ENCODE data around the gene ACTBL2.
"Not testable (repeated sequence)": the region's sequence is repeated elsewhere in the genome, so short reads cannot be mapped to it uniquely, and the experiment has no call there.

Gene ACTBL2

GRCh38 chr5:57495285-57496086 is 12.9 kb upstream of the ACTBL2 start:
- in situ Hi-C loops (cut with HindIII; ENCODE audit: low sequenced_read_pairs) = loop anchor here (10.0 kb wide), 1 partner anchor 959 kb away; no protein-coding TSS in a partner anchor

DNA sequence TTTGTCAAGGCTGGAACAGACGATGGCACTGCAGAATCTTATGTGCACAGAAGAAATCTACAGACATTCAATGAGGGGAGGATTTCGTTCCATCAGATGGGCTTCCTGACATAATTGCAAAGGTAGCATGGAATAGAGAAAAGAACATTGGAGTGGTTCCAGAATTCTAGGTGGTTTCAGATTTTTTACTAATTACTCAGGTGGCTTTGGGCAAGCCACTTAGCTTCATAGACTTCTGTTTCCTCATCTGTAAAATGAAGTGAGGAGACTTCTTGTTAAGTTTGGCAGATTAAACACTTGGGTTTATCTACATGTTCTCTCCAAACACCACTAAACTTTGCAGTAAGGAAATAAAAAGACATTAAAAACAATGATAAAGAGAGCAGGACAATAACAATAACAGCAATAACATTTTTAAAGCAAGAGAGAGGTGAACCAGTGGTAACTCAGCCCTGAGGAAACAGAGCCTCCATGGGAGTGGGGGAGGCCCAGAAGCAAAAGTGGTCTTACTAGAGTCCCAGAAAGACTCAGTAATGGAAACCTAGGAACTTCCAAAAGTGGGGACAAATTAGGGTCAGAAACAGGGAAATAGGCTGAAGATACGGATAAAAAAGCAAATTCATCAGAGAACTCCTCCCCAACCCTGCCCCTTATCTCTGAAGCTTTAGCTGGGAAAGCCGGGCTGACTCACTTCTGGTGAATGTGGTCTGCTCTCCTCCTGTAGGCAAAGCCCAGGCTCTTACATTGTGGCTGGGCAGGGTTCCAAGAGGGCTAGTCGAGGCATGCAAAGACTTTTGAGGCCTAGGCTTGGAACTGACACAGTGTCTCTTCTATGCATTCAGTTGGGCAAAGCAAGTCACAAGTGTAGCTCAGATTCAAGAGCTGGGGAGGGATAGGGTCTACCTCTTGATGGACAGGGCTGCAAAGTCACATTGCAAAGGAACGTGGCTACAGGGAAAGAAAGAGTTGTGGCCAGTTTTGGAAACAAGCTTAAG is 11.8 kb upstream of the ACTBL2 start:
- in situ Hi-C loops (cut with HindIII; ENCODE audit: low sequenced_read_pairs) = loop anchor here (10.0 kb wide), 1 partner anchor 960 kb away; no protein-coding TSS in a partner anchor

- in situ Hi-C loops (cut with HindIII; ENCODE audit: low sequenced_read_pairs) = loop anchor here (10.0 kb wide), 1 partner anchor 962 kb away; no protein-coding TSS in a partner anchor
Observed at GRCh38 chr5:57493034-57493433, 10.4 kb upstream of the ACTBL2 start.

DNA sequence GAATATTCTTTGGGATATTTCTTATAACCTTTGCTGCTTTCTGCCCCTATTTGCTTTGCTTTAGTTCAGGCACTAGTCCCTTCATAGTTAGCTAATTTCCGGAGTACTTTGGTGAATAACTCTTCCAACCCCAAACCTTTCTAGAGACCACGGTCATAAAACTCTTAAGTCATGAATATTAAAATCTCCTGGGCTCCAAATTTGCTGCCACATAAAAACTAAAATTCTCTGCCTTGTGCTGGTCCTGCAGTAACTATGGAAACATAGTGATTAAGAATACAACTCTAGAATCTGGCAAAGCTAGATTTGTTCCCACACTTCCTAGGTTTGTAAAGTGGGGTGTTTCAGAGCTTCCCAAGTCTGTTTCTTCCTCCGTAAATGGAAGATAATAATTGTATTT is 10.0 kb upstream of the ACTBL2 start:
- in situ Hi-C loops (cut with HindIII; ENCODE audit: low sequenced_read_pairs) = loop anchor here (10.0 kb wide), 1 partner anchor 962 kb away; no protein-coding TSS in a partner anchor

- in situ Hi-C loops (cut with HindIII; ENCODE audit: low sequenced_read_pairs) = loop anchor here (10.0 kb wide), 1 partner anchor 963 kb away; no protein-coding TSS in a partner anchor
Observed at GRCh38 chr5:57491369-57491965, 8.9 kb upstream of the ACTBL2 start.

DNA sequence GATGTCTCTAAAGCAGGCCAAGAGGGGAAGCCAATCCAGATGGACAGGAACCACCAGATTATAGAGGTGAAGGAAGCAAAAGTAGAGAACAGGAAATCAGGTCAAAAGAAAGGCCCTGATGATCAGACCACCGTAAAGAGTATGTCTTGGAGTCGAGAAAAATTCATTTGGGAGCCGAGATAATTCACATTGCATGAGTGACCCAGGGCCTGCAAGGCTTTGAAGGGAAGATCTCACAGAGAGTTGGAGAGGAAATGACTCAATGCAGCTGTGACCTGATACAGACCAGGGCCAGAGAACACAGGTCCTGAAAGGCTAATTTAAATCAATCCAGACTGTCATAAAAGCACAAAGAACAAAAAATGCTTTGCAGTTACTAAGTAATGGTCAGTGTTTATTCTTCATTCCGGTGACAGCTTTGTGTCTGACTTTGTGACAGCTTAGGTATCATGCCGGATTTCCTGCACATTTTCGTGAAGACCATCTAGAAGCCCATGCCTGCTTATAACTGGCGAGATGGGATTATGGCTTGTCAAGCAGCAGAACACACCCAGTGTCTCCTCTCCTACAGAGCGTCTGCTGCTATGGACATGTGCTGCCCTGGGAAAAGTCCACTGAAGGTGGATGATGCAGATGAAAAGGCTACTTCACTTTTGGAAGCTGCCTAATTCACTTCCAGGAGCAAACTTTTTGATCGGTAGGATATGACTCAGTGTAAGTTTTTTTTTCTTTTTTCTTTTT is 5.8 kb upstream of the ACTBL2 start:
- in situ Hi-C loops (cut with HindIII; ENCODE audit: low sequenced_read_pairs) = no loop called here

DNA sequence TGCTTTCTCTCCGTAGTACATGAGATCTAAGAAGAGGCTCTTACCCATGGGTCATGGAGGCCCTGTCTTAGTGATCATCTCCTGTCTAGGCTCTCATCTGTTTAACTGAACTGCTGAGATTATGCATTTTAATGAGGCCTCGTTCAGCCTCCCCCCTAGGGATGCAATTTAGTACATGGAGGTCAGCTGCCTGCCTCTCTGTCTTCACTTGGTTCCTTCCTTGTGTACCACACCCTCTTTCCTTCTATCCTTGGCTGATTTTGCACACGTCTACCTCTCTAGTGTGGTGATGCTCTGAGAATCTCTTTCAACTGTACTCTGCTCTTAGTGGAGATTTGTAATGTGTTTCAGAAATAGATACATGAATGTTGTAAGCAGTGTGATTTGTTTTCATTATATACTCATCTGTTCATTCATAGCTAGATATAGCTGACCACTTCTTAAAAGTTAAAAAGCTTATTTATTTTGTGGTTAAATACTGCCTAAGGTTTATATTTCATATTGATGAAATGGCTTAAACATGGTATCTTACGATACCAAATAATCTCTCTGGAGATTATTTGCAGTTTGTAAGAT is 3.5 kb upstream of the ACTBL2 start:
- in situ Hi-C loops (cut with HindIII; ENCODE audit: low sequenced_read_pairs) = no loop called here

GRCh38 chr5:57478826-57479225 is 3.8 kb downstream of the ACTBL2 start:
- in situ Hi-C loops (cut with HindIII; ENCODE audit: low sequenced_read_pairs) = no loop called here

GRCh38 chr5:57476601-57477056 is 6.0 kb downstream of the ACTBL2 start:
- in situ Hi-C loops (cut with HindIII; ENCODE audit: low sequenced_read_pairs) = no loop called here

DNA sequence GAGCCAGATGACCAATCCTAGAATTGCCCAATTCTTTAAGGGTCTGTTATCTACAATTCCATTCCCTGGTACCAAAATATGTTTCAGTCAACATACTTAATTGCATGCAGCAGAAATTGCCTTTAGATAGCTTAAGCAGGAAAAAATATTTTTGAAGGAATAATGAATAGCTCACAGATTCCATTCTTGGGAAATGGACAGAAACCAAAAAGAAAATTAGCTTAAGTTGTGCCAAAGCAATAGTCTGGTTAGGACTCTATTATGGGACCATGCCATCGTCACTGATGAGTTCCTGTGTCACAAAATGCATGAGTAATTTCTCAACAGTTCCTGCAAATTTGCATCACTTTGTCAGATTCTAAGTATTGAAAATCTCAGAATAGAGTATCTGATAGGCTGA is 12.3 kb downstream of the ACTBL2 start:
- in situ Hi-C loops (cut with HindIII; ENCODE audit: low sequenced_read_pairs) = no loop called here

GRCh38 chr5:57468481-57469163 is 14.0 kb downstream of the ACTBL2 start:
- in situ Hi-C loops (cut with HindIII; ENCODE audit: low sequenced_read_pairs) = no loop called here

DNA sequence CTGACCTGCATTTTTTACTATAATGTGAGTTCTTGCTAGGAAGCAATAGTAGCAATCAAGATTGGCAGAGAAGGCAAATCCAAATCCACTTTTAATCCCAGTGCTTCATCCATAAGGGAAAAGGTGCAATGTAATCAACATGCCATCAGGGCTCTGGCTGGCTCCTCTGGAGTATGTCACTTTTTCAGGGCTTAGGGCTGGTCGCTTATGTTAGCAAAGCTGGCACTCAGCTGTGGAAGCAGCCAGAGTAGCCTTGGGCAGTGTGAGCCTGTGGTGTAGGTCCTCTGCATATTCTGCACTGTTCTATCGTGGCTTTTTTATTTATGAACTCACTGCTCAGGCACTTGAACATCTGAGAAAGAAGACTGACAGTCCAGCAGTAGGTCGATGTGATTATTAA is 16.1 kb downstream of the ACTBL2 start:
- in situ Hi-C loops (cut with HindIII; ENCODE audit: low sequenced_read_pairs) = no loop called here

GRCh38 chr5:57460056-57460455 is 22.6 kb downstream of the ACTBL2 start:
- in situ Hi-C loops (cut with HindIII; ENCODE audit: low sequenced_read_pairs) = not testable (repeated sequence)

DNA sequence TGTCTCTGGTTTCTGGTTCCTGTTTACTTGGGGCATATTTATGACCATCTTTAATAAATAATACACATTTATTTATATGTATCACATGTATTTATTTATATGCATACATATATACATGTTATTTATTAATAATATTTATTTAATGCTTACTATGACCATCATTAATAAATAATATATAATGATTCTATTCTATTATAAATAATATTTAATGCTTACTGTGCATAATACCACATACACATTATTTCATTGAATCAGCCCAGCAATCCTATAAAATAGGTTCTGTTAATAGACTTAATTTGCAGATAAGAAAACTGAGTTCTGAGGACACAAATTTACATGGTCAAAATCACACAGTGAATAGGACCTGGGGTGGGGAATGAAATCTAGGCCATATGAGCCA is 24.2 kb downstream of the ACTBL2 start:
- in situ Hi-C loops (cut with HindIII; ENCODE audit: low sequenced_read_pairs) = no loop called here

DNA sequence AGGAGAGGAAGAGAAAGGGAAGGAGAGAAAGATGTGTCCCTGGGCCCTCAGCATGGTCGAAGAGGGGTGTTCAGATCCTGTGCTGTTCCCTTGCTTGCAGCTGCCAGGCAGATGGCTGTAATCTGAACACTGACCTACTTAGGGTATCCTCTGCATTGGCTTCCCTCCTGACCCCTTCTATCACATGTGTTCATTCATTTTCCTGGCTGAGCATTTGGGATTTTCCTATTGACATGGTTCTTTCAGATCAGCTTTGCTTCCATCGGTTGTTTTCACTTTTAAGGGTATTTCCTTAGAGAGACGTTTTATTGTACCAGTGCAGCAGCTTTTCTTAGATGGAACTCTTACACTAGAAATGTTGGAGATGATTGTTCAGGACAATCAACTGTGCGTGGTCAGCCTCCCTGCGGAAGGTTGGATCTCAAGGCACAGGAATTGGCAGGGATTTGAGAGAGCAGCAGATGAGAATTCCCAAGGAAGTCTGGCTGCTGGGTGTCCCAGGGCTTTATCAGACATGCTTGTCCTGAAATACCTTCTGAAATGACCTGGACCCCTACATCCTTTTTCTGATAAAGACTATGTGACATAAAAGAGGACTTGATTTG is 26.0 kb downstream of the ACTBL2 start:
- in situ Hi-C loops (cut with HindIII; ENCODE audit: low sequenced_read_pairs) = no loop called here

DNA sequence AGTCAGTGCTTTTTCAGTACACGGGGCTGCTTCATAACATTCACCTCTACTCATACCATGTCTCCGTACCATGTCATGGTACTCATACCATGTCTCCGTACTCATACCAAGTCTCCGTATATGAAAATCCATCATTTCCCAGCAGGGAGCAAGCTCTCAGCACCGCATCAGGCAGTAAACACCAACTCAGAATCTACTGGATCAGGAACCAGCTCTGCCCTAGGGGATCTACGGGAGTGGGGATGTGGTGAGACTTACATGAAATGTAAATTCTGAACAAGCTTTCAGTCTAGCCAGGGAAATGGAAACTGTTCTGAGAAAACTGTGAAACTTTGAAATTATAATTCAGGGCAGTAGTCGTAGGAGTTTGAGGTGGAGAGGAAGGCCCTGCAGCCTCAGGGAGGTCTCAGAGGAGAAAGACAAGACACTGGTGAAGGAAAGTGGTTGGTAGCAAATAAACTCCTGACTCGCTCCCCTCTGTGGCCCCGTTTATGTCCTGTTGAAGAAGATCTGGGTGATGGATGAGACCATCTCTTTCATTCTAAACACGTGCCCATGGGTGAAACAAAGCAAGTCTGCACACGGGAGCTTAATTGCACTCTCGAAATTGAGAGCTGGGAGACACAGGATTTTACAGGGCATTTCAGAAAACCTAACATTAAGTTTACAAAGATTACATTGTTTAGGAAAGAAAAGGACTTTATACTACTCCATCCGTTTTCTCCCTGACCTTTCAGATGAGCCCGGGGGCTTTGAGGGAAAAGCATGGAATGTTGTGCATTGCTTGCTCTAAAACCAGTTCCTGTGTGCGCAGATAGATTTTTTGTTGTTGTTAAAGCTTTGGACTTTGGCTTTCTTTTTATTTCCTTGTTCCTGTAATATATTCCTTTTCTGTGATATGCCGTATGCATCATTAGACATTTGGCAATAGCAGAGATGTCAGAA is 26.8 kb downstream of the ACTBL2 start:
- in situ Hi-C loops (cut with HindIII; ENCODE audit: low sequenced_read_pairs) = no loop called here

GRCh38 chr5:57454896-57455295 is 27.7 kb downstream of the ACTBL2 start:
- in situ Hi-C loops (cut with HindIII; ENCODE audit: low sequenced_read_pairs) = no loop called here

GRCh38 chr5:57453728-57454127 is 28.9 kb downstream of the ACTBL2 start:
- in situ Hi-C loops (cut with HindIII; ENCODE audit: low sequenced_read_pairs) = no loop called here

All from DLD1 (cell line).